GM19035 (cell line): ENCODE data around the gene EN1.

ENCODE experiments used
- ATAC-seq: cut with Tn5 transposase; IDR thresholded peaks from one replicate; pipeline ENCODE4 v1.9.1; 2021; ENCODE audit not compliant: unreplicated experiment

The EN1 gene

DNA sequence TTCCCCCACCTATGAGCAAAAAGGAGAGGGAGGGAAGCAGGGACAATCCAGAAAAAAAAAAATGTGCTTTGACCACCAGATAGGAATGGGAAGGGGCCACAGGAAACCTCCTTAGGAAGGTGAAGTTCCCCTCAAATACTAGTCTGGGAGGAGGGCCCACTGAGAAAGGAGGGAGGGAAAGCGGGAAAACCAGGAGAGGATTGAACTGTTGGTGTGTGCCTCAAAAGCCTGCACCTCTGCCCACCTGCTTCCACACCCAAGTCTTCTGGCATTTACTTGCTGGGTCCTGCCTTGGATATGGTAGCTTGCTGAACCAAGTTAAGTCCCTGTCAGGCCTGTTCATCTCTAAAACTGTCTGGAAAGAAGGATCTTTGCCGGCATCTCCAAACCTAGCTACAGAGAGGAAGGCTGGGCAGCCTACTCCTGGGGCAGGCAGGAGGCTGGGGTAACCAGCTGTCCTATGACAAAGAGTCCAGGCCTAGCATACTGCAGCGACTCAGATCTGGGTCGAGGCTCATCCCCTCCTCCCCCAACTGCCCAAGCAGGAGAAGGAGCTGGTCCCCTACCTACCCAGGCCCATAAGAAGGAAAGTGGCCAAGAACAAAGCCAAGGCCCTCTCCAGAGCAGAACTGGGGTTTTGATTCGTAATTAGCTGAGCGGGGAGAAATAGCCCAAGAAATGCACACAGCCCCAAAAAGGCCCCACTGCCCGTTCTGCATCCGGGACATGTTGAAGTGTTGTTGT, 3.0 kb downstream of the EN1 start:
- no peak for ATAC-seq

- no peak for ATAC-seq
Measured at GRCh38 chr2:118843483-118844132, 3.8 kb downstream of the EN1 start.

- ATAC-seq: no peak
Measured at GRCh38 chr2:118842661-118843482, 4.6 kb downstream of the EN1 start.

- ATAC-seq: no peak
Measured at GRCh38 chr2:118841828-118842461, 5.5 kb downstream of the EN1 start.

DNA sequence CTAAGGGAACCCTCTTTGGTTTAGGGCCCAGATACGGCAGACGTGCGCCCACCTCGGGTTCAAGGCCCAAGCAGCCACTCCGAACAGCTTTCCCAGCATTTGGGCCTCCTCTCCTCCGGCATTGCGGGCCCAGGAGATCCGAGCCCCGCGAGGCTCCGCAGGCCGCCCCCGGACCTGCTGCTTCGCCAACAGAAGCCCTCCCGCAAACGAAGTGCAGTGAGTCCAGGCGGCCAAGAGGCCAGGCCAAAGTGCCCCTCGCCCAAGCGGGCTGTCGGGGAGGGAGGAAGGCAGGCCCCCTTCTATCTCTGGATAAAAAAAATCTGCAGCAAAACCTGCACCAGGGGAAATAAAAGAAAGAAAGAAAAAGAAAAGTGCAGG, 6.0 kb downstream of the EN1 start:
- no peak for ATAC-seq

- ATAC-seq: no peak
Measured at GRCh38 chr2:118838741-118839455, 8.6 kb downstream of the EN1 start.

DNA sequence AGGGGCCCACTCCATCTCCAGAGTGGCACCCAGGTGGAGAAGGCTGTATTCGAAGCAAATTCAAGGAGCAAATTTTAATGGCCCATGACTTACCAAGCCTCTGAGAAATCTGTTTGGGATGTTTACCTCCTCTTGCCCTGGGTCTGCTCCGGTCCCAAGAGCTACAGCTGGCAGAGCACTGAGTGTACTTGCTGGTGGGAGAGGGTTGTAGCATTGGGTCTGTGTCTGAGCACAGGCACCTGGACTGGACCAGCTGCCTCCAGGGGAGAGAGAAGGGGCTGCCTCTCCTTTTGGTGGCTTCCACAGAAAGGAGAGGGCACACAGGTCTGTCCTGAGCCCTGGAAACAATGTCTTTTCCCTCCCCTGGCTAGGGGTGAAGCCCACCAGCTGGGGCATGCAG, 9.8 kb downstream of the EN1 start:
- ATAC-seq: no peak

GRCh38 chr2:118837067-118837466, 10.4 kb downstream of the EN1 start:
- no peak for ATAC-seq

DNA sequence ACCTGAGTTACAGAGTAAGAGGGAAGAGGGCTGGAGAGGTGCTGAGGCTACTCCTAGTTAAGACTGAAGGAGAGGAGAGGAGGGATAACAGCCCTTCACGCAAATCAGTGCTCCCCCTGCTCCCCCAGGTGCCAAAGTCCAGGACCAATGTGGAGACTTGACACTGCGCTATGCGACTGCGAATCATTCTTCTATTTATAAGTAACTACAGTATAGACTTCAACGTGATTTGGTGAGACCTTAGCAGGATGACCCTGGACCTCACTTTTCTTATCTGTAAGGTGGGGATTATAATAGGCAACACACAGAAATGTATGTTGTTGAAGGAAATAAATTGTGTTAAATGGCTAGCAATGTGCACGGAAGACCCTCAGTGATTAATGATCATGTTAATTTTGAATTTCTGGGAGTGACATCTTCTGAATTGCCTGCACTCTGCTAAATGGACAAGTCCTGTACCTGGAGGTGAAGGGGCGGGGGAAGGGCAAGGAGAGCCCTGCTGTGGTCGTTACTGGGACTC, 11.0 kb downstream of the EN1 start:
- no peak for ATAC-seq

DNA sequence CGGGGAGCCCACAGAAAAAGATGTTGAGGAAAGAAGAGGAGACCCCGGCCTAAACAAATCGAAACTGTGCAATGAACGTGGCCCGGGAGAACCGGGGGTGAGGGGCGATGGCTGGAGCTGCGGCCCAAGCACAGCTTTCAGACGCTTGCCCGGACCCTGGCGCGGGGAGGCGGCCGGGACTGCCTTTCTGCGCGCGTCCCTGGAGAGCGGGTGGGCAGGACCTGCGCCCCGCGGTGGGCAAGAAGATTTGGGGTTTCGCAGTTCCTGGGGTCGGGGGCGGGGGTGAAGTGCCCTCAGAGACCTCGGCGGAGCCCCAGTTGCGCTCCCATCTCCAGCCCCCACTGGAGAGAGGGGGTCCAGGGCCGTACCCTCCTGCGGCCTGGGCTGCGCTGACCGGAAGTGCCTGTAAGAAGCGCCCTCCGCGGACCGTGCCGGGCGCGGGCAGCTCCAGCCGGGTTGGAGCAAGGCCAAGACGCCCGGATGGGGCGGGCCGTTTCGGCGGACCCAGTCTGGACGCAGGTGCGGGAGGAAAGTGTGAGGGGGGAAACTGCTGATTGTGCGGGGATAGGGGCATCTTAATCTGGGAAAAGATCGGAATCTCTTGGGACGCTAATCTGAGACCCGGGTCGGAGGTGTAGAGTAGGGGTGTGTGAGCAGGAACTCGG, 11.6 kb downstream of the EN1 start:
- no peak for ATAC-seq

DNA sequence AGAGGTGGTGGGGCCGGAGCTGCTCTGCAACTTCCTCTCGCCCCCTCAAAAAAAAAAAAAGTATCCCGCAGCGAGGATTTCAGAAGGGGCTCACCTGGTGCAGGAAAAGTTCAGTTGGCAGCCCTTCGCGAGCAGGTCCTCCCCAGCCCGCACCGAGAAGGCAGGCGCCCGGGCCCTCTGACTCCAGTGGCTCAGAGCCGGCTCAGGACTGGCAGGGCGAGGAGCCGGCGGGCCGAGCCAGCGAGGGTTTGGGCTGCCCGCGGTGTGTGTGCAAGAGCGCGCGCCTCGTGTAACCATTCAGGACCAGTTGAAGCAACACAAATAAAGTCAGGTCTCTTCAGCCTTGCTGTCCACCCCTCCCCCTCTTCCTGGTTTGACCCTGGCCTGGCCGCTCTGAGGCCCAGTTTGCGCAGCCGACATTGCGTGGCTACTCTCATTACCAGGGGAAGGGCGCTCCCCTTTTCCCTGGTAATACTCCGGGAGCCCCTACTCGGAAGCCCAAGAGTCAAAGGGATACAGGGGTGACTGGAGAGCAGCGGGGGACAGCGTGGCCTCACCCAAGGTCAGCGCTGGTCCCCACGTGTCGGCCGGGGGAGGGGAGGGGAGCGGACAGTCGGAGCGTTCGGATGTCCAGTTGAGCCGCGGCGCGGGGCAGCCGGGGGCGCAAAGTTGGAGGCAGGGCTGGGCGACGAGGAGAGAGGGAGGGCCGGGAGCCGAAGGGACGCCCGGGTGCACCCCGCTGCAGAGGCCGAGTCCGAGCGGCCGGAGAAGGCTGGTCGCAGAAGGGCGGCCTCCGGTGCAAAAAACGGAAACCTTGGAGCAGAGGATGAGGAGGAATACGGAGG, 12.3 kb downstream of the EN1 start:
- ATAC-seq: no peak

DNA sequence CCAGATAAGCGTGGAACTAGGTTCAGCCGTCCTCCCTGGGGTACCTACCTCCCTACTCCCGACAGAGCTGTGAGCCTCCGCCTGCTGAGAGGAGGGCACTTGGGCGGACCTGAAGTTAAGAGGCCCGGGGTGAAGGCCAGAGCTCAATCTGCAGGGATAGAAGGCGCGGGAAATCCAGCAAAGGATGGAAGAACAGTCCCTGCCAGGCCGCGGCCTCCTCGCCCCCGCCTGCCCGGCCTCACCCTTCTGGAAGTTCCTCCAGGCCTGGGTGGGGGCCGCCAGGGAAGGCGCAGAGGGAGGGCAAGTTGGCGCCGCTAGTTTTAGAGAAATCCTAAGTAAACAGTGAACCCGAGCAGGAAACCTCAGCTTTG, 13.0 kb downstream of the EN1 start:
- no peak for ATAC-seq

GRCh38 chr2:118833716-118834439, 13.6 kb downstream of the EN1 start:
- no peak for ATAC-seq

- no peak for ATAC-seq
Measured at GRCh38 chr2:118832791-118833715, 14.4 kb downstream of the EN1 start.

GRCh38 chr2:118832071-118832790, 15.2 kb downstream of the EN1 start:
- ATAC-seq: no peak

GRCh38 chr2:118830881-118831280, 16.6 kb downstream of the EN1 start:
- ATAC-seq: no peak

DNA sequence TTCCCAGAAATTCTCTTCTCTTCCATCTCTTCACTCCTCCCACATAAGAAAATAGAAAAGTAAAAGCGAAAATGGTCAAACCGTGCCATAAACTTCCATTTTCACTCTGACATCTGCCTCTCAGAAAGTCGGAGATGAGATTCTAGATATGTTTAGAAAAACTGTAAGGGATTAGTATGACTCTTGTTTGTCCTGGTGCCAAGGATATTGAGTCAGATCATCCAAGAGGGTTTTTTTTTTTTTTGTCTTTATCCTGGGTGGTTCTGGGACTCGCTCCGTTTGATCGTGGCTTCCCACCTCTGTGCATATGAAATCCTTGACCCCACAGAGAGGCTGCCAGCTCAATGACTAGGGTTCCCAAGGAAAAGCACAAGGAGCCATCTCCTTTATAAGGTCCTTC, 17.3 kb downstream of the EN1 start:
- ATAC-seq: no peak
